Measurements from ENCODE around the gene ZNF217. TPM values are rescaled to one million over a fixed set of nuclear protein-coding genes. Genes with fewer than 3 reads are reported as not detected.

Gene ZNF217
- total RNA-seq, 4 donors from 2014 or later, result 24.9 to 48.8 (median 36.8) TPM

- DNase-seq (ENCODE audit: low spot score) (no peak), ATAC-seq (ENCODE audit: low FRiP score) (no peak)
- TF ChIP-seq, protein P1, sequence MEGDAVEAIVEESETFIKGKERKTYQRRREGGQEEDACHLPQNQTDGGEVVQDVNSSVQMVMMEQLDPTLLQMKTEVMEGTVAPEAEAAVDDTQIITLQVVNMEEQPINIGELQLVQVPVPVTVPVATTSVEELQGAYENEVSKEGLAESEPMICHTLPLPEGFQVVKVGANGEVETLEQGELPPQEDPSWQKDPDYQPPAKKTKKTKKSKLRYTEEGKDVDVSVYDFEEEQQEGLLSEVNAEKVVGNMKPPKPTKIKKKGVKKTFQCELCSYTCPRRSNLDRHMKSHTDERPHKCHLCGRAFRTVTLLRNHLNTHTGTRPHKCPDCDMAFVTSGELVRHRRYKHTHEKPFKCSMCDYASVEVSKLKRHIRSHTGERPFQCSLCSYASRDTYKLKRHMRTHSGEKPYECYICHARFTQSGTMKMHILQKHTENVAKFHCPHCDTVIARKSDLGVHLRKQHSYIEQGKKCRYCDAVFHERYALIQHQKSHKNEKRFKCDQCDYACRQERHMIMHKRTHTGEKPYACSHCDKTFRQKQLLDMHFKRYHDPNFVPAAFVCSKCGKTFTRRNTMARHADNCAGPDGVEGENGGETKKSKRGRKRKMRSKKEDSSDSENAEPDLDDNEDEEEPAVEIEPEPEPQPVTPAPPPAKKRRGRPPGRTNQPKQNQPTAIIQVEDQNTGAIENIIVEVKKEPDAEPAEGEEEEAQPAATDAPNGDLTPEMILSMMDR (IDR thresholded peaks at IDR 0.05), result no peak
These were observed 18.0 kb downstream of the ZNF217 start for GRCh38 chr20:53575481-53576194.

DNA sequence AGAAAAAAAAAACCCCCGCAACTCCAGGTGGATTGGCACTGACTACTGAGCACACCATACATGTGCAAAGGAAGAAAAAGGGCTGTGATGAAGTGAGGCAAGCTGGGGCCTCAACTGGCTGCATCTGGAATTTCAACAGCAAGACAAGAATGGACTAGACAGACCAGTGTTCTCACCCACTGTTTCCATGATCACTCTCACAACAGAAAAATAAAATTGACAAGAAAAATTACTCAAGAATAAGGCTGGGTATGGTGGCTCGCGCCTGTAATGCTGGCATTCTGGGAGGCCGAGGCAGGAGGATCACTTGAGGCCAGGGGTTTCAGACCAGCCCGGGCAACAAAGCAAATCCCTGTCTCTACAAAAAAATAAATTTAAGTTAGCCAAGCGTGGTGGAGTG lies 18.8 kb downstream of the ZNF217 start:
- DNase-seq (ENCODE audit: low spot score) (no peak), ATAC-seq (ENCODE audit: low FRiP score) (no peak)
- TF ChIP-seq, protein P1 (IDR thresholded peaks at IDR 0.05), result no peak

- no peak for ATAC-seq (ENCODE audit: low FRiP score)
These were observed 19.3 kb downstream of the ZNF217 start for GRCh38 chr20:53574259-53574789.

DNA sequence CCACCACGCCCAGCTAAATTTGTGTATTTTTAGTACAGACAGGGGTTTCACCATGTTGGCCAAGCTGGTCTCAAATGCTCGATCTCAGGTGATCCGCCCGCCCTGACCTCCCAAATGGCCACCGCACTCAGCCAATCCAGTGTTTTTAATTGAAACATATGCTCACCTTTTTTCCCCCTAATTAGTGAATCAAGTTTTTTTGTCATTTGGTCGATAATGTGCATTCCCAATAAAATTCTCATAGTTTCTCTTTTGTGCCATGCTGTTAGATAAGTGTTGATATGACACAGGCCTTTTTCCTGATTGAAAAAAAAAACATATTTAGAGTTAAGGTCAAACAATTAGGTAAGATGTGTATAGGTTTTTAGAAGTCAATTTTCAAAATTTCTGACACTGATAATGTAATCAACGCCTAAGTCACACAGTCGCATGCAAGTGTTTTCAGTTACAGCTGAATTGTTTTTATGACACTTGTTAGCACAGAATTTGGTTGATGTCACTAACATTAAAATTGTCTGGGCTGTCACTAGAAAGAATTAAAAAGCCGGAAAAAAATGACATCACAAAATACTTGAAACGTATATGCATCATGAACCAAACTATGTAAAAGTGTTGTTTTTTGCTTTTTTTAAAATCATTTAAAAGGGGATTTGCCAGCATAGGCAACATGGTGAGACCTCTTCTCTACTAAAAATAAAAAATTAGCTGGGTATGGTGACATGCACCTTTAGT lies 21.9 kb downstream of the ZNF217 start:
- TF ChIP-seq, protein P1 (IDR thresholded peaks at IDR 0.05), result no peak
- DNase-seq (ENCODE audit: low spot score) (no peak), ATAC-seq (ENCODE audit: low FRiP score) (no peak)

More at GRCh38 chr20:53574259-53574789, 19.3 kb downstream of the ZNF217 start:
- DNase-seq (ENCODE audit: low spot score), result no peak
- TF ChIP-seq, protein P1 (IDR thresholded peaks at IDR 0.05), result no peak

DNA sequence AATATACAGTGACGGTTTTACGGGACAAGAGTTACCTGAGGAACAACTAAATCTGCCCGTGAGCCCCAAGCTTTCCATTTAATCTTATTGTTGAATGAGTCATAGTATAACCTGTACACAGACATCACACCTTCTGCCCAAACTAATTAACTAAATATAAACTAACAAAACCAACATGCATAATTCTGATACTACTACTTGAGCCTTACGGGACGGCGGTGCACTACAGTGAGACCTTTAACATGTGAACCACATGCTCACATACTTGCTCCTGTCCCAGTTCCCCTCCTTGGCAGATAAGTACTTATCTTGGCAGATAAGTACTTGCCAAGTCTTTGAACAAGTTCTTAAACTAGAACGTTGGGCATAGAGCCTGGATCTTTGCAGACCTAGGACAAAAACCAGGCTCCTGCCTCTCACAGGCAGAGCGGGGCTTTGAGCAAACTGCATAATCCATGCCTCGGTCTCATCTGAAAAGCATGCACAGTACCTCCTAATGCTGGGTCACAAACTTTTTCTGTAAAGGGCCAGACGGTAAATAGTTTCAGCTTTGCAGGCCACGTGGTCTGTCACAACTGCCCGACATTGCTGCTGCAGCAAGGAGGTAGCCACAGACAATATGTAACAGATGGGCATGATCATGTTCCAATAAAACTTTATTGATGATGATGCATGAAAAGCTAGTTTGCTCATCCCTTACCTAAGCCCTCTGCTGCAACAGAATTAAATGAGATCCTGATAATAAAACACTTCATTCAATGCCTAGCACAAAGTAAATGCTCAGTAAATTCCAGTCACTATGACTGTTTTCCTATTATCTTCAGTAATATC lies 23.0 kb downstream of the ZNF217 start:
- no peak for DNase-seq (ENCODE audit: low spot score)
- TF ChIP-seq, protein P1 (IDR thresholded peaks at IDR 0.05), result no peak
- ATAC-seq (ENCODE audit: low FRiP score), result no peak

GRCh38 chr20:53569606-53570307 lies 23.9 kb downstream of the ZNF217 start:
- TF ChIP-seq, protein P1 (IDR thresholded peaks at IDR 0.05), result no peak
- ATAC-seq (ENCODE audit: low FRiP score) (no peak), DNase-seq (ENCODE audit: low spot score) (no peak)
